ENCODE data around the gene KTN1. TPM values are rescaled to one million over a fixed set of nuclear protein-coding genes. Genes with fewer than 3 reads are reported as not detected.

Gene KTN1
- total RNA-seq, 1 experiment from 2014 or later = 125 TPM

GRCh38 chr14:55582746-55583145, 2.7 kb downstream of the KTN1 start (continued):
- TF ChIP-seq E2F4 (CRISPR knock-in tag; IDR thresholded peaks at IDR 0.05; ENCODE audit: borderline replicate concordance, low read depth) (no peak), AFF4 (CRISPR knock-in tag; IDR thresholded peaks at IDR 0.05; ENCODE audit: borderline replicate concordance) (no peak)

- CTCF ChIA-PET = interaction anchor here (2.3 kb wide), 1 partner anchor 138 kb away, joined by 7 read pairs; no protein-coding TSS in a partner anchor
- Mint-ChIP-seq H3K27ac (no peak overlapping the region), H3K9me3 (no peaks in the 10 kb centered on the region), H3K36me3 (no peaks in the 10 kb centered on the region), H3K4me3 (no peak overlapping the region), H3K27me3 (ENCODE audit: low read depth) (no peaks in the 10 kb centered on the region), H3K4me1 (peaks cover 41% of the 10 kb centered on the region)
- TF ChIP-seq ZNF396 (CRISPR knock-in tag; IDR thresholded peaks at IDR 0.05; ENCODE audit: borderline replicate concordance) (no peak), ZNF416 (CRISPR knock-in tag; IDR thresholded peaks at IDR 0.05) (no peak), ATF3 (CRISPR knock-in tag; conservative IDR thresholded peaks at IDR 0.05) (no peak), HMGXB4 (CRISPR knock-in tag; IDR thresholded peaks at IDR 0.05) (no peak), NR2C2 (CRISPR knock-in tag; IDR thresholded peaks at IDR 0.05) (no peak), SMAD4 (CRISPR knock-in tag; IDR thresholded peaks at IDR 0.05) (no peak), ZNF425 (CRISPR knock-in tag; conservative IDR thresholded peaks at IDR 0.05) (no peak), ZNF671 (CRISPR knock-in tag; IDR thresholded peaks at IDR 0.05) (no peak), MYBL2 (CRISPR knock-in tag; IDR thresholded peaks at IDR 0.05) (no peak)
- DNase-seq (ENCODE audit: low spot score) (no peak), ATAC-seq (no peak)
- POLR2A ChIA-PET = no interaction called here
These were observed 4.0 kb downstream of the KTN1 start for GRCh38 chr14:55583942-55584468.

GRCh38 chr14:55585854-55586253, 5.8 kb downstream of the KTN1 start:
- ChIA-PET POLR2A (no interaction called here), CTCF (interaction anchor here (0.8 to 2.3 kb wide), 5 partner anchors 139 to 169 kb away, joined by 3 to 7 read pairs (median 3); partner anchors contain the start of gene TBPL2)
- H3K4me3 Mint-ChIP-seq = no peak overlapping the region
- H3K27me3 Mint-ChIP-seq (ENCODE audit: low read depth) = no peaks in the 10 kb centered on the region
- TF ChIP-seq FOXP1 (CRISPR knock-in tag; IDR thresholded peaks at IDR 0.05; ENCODE audit: borderline replicate concordance) (no peak), TCF7 (CRISPR knock-in tag; IDR thresholded peaks at IDR 0.05; ENCODE audit: low read depth) (no peak), EMX1 (CRISPR knock-in tag; IDR thresholded peaks at IDR 0.05) (no peak), SMAD4 (CRISPR knock-in tag; IDR thresholded peaks at IDR 0.05) (no peak), AR (CRISPR knock-in tag; IDR thresholded peaks at IDR 0.05) (no peak), NFATC4 (CRISPR knock-in tag; IDR thresholded peaks at IDR 0.05) (no peak), ZNF281 (CRISPR knock-in tag; IDR thresholded peaks at IDR 0.05) (no peak)
- H3K4me1 Mint-ChIP-seq = peaks cover 40% of the 10 kb centered on the region
- peak overlapping the region; percentile 73; the same call in 1 of the 2 replicates for H3K27ac Mint-ChIP-seq
- H3K9me3 Mint-ChIP-seq = no peaks in the 10 kb centered on the region
- no peak for ATAC-seq
- no peak for DNase-seq (ENCODE audit: low spot score)
- no peaks in the 10 kb centered on the region for H3K36me3 Mint-ChIP-seq
